Kasumi-1 (cell line): ENCODE results near the gene ZNF140.

Experiments used
- DNase-seq, 2 experiments: peaks; one replicate each; lab custom pipeline; 2025; lab: John Stamatoyannopoulos, UW

Gene ZNF140

GRCh38 chr12:133130038-133130807 lies 49.5 kb downstream of the ZNF140 start, which contains the start of the genes ZNF10 and ZNF891:
Gene ZNF10 (plus strand): TSS chr12:133130627. CDS start chr12:133144493, 13,866 bp downstream.
Gene ZNF891 (minus strand): TSS chr12:133130274. CDS start chr12:133121918, 8,356 bp downstream.
- peak; percentile 88 to 89 for DNase-seq

DNA sequence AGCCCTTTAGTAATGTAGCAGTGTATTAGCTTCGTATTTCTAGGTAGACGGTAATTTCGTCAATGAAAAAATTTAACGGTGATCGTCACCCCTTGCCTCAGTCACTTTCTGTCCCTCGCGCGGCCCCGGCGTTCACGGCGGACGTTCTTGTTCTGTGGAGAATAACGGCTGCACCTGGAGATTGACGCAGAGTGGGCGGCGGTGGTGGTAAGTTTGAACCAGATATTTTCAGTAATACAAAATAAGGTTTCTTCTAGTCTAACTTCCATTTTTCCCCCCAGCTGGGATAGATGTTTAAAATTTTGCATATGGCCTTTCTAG lies 50.0 kb downstream of the ZNF140 start:
- DNase-seq, result no peak

GRCh38 chr12:133135747-133136146 lies 55.0 kb downstream of the ZNF140 start:
- DNase-seq, result no peak

- DNase-seq, result no peak
Measured at GRCh38 chr12:133145981-133146380, 65.3 kb downstream of the ZNF140 start.

- no peak for DNase-seq
Measured at GRCh38 chr12:133156125-133156690, 75.5 kb downstream of the ZNF140 start.
